KBM-7 (cell line): ENCODE data around the gene KRTCAP2.

Experiments
- DNase-seq: peaks from one replicate; pipeline ENCODE4 v3.0.0-alpha.2; 2015
- in situ Hi-C: fragments of 300-500 bp; cut with MboI; formaldehyde crosslinking; loops from 2 replicates; pipeline ENCODE4 v1.14.3; 2020; ENCODE audit warnings: low sequenced_read_pairs, low pct_unique_long_range_greater_than_20kb, mixed read lengths

The KRTCAP2 gene

DNA sequence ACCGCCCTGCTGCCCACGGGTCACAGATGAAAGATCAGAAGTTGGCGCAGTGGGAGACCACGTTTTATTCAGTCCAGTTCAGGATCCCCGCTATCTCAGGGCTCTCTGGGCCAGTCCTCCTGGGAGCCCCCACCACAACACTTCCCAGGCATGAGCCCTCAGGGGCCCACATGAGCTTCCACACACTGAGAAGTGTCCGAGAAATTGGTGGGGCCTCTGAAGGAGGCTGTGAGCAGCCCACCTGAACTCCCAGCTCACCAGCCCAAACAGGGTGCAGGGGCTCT is 12.6 kb upstream of the KRTCAP2 start:
- in situ Hi-C loops, result no loop called here
- DNase-seq, result no peak

DNA sequence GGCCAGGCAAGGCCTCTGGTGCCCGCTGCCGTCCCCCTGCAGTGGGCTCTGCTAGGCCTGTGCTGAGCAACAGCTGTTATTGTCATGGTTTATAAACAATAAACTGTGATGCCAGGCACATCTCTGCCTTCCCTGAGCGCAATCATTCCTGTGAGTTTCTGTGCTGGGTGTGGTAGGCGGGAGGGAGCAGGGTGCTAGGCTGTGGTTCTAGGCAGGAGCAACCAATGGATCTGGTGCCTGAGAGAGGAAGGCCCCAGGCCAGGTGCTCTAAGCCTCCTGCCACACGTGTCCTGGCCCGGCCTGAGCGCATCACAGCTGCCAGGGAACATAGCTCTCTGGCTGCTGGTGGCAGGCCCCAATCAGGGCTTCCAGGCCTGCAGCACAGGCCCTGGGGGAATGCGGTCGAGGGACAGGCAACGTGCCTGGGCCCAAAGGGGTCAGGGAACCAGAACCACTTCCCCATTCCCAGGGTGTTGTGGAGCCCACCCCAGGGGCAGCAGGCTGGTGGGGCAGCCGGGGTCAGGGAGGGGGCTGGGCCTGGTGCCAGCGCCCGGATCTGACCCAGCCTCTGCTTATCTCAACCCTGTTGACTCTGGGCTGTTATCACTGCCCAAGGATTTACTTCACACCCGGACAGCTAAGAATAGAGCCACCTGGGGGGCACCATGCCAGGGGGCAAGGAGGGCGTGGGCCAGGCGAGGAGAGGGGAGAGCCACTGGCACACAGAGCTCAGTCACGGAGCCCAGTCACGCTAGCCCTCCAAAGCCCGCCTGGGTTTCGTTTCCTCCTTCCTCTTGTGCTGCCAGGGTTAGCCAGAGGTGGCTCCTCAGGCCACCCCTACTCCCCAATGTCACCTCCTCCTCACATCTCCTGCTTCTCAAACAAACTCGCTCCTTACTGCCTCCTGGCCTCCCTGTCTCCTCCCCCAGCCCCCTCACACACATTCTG is 12.0 kb upstream of the KRTCAP2 start:
- DNase-seq, result peak; percentile 69
- in situ Hi-C loops, result no loop called here

DNA sequence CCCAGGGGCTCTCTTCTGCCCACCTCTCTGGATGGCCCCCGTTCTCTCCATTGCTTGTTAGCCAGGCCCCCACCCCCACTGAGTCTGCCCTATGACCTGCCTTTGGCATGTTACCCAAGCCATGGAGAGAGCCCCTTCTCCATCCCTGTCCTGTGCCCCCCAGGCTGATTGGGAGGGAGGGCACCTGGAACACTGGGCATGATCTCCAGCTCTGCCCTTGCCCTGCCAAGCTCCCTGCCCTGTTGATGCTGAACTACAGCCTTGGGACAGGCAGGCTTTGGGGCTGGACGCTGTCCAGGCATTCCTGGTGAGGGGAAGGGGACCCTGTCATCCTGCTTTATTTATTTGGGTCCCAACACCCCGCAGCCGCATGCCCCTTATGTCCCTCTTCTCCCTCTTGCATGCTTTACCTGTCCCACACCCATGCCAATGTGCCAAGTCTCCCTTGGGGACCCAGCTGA is 11.3 kb upstream of the KRTCAP2 start:
- no peak for DNase-seq
- in situ Hi-C loops, result no loop called here

DNA sequence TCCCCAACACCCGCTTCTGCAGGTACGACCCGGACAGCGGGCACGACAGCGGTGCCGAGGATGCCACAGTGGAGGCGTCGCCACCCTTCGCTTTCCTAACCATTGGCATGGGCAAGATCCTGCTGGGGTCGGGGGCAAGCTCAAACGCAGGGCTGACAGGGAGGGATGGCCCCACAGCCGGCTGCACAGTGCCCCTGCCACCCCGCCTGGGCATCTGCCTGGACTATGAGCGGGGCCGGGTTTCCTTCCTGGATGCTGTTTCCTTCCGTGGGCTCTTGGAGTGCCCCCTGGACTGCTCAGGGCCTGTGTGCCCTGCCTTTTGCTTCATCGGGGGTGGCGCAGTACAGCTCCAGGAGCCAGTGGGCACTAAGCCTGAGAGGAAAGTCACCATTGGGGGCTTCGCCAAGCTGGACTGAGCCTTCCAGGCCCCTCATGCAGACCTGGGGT is 10.7 kb upstream of the KRTCAP2 start:
- in situ Hi-C loops, result no loop called here
- DNase-seq, result no peak

DNA sequence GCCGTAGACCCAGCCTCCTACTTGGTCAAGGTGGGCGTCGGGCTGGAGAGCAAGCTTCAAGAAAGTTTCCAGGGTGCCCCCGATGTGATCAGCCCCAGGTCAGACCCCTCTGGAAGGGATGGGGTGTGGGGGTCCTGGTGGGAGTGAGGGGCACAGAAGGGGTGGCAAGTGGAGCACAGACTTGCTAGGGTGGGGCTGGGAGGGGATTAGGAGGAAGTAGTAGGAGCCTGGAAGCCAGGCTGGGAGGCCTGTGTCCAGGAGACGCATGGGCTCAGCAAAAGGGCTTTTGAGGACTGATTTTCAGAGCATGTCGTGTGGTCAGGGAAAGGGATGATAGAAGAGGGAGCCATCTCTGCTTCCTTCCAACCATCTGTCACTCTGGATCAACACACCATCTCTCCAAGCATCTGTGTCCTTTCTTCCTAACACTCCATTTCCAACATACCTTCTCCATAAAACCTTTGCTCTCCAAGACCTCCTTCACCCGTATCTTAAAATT is 9.0 kb upstream of the KRTCAP2 start:
- in situ Hi-C loops, result no loop called here
- DNase-seq, result no peak

DNA sequence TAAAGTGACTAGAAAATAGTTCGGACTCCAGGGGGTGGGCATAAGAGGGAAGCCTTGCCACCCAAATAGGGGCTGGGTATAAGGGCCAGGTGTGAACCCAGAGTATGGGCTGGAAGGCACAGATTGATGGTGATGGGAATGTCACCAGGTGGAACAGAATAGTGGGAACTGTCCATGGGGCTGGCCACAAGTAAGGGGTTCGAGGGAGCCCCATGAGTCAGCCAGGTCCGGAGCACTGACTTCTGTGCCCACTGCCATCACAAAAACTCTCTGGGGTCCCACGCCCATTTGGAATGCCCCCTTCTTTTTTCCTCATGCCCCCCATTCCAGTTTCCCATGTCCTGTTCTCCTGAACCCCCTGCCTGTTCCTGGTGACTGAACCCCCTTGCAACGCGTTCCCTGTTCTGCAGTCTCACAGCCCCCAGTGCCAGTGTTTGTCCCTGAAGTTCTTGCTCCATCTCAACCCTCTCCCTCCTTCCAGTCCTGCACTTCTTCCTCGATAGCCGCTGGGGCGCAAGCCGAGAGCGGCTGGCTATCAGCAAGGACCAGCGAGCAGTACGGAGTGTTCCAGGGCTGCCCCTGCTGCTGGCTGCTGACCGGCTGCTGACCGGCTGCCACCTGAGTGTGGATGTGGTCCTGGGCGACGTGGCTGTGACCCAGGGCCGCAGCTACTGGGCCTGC is 8.4 kb upstream of the KRTCAP2 start:
- in situ Hi-C loops, result no loop called here
- no peak for DNase-seq

DNA sequence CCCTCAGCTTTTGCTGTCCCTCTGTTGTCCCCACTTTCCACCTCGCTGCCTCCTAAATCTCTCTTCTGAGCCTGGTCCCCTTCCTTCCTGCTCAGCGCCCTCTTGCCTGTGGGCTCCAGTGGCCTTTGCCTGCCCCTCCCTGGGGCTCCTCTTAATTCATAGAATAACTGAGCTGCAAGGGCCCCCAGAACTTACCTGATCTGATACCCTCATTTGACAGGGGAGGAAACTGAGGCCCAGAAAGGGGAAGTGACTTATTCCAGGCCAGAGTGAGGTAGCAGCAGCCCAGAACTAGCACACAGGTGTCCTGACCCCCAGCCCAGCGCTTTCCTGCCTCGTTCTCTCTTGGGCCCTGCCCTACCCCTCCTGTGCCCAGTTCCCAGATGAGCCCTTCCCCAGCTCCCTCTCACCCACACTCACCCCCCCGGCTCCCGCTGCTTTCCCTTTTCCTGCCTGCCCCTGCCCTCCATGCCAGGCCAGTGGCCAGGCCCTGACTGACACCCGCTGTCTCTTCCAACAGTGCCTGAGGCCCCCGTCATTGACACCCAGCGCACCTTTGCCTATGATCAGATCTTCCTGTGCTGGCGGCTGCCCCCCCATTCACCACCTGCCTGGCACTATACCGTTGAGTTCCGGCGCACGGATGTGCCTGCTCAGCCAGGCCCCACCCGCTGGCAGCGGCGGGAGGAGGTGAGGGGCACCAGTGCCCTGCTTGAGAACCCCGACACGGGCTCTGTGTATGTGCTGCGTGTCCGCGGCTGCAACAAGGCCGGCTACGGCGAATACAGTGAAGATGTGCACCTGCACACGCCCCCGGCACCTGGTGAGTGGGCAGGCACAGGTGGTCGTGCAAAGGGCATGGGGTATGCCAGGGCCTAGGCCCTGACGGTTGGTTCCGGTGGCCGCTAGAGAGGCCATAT is 6.3 kb upstream of the KRTCAP2 start:
- no peak for DNase-seq
- in situ Hi-C loops, result no loop called here

DNA sequence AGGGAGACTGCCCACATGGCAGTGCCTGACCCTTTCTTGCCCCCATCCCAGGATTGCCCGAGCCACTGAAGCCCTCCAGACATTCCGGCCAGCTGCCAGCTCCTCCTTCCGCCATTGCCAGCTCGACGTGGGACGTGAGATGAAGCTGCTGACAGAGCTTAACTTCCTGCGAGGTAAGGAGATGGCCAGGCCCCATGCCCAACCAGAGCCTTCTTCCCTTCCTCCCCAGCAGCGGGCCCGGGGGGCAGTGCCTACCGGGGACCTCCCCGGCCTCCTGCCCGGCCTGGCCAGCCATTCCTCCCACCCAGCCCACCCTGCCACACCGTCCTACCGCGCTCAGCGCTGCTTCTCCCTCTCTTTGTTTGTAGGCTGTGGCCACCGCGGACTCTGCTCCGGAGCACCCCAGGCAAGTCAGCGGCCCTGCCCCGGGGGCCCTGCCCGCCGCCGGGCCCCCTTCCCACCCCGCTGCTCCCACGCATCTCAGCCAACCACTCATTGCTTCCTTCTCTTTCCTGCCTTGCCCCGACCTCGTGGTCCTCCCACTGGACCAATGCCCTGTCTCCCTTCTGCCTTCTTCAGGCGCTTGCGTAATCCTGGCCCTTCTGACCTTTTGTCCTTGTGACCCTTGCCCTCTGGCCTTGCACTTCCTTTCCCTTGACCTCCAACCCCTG is 5.5 kb upstream of the KRTCAP2 start:
- DNase-seq, result peak; percentile 38
- in situ Hi-C loops, result no loop called here

DNA sequence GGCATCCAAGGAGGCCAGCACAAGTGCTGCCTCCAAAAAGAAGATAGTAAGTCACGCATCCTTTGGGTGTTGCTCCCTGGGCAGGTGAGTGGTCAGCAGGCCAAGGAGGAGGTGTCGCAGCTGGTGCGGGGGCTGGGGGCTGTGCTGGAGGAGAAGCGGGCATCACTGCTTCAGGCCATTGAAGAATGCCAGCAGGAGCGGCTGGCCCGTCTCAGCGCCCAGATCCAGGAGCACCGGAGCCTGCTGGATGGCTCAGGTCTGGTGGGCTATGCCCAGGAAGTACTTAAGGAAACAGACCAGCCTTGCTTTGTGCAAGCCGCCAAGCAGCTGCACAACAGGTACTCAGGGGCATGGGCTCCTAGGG is 4.8 kb upstream of the KRTCAP2 start:
- no peak for DNase-seq
- in situ Hi-C loops, result no loop called here

DNA sequence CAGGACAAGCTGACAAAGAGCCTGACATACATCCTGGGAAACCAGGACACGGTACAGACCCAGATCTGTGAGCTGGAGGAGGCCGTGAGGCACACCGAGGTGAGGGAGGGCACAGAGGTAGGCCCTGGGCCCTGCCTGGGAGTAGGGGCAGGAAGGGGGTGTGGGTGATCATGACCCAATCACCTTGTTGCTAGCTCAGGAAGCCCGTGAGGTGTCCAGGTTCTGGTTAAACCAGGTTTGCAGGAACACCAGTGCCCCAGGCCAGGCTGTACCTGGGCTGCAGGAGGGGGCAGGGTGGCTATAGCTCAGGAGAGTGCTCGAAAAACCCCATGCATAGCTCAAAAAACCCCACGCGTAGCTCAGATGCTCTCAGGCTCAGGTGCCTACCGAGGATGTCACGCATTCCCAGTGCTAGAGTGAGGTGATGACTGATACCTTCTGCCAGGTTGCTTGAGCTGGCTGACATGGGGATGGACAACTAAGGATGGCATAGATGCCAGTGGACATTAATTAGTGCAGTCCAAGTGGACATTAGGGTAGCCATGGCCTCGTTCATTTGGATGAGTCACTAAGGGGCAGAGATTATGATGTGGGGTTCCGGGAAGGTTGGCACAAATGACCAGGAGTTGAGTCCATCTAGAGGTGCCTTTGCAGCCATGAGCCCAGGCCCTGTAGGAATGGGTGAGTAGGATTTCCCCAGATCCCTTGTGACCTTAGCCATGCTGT is 4.3 kb upstream of the KRTCAP2 start:
- in situ Hi-C loops, result no loop called here
- DNase-seq, result no peak

DNA sequence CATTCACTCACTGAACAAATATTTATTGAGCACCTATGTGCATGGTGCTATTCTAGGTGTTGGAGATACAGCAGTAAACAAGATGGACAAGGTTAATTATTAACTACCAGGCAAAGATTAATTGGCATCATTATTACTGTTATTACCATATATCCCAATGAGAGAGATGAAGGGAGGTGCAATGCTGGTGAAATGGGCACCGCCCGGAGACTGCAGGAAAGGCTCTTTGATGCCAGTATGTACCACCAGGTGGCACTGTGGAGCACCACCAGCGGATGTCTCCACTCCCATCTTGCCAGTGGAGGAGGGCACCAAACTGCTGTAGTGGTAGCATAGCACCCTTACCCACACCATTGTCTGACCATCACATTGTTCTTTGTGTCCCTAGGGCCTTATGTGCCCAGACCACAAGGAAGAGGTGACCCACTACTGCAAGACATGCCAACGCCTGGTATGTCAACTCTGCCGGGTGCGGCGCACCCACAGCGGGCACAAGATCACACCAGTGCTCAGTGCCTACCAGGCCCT is 3.5 kb upstream of the KRTCAP2 start:
- peak; percentile 81 for DNase-seq
- in situ Hi-C loops, result no loop called here

DNA sequence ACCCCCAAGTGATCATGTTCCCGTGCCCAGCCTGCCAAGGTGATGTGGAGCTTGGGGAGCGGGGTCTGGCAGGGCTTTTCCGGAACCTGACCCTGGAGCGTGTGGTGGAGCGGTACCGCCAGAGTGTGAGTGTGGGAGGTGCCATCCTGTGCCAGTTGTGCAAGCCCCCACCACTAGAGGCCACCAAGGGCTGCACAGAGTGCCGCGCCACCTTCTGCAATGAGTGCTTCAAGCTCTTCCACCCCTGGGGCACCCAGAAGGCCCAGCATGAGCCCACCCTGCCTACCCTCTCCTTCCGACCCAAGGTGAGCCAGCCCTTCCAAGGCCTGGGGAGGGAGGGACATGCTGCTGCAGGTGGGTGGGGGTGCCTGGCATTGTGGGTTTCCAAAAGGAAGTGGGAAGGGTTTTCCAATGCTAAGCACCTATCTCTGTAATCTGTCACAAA is 2.8 kb upstream of the KRTCAP2 start:
- no peak for DNase-seq
- in situ Hi-C loops, result no loop called here

DNA sequence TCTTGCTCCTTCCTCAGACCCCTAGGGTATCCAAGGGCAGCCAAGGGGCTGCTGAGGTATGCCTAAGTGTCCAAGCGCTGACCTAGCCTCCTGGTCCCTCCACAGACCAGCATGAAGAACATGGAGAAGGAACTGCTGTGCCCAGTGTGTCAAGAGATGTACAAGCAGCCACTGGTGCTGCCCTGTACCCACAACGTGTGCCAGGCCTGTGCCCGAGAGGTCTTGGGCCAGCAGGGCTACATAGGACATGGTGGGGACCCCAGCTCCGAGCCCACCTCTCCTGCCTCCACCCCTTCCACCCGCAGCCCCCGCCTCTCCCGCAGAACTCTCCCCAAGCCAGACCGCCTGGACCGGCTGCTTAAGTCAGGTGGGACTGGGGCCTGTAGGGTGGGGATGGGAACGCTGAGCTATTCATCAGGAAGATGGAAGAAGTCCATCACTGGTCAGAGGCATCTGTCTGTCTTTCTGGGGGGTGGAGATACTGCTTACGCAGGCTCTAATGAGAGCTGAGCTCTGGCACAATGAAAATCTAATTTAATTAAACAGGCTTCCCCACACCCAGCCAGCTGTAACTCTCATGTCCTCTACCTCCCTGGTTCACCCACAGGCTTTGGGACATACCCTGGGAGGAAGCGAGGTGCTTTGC is 2.3 kb upstream of the KRTCAP2 start:
- DNase-seq, result no peak
- in situ Hi-C loops, result no loop called here

DNA sequence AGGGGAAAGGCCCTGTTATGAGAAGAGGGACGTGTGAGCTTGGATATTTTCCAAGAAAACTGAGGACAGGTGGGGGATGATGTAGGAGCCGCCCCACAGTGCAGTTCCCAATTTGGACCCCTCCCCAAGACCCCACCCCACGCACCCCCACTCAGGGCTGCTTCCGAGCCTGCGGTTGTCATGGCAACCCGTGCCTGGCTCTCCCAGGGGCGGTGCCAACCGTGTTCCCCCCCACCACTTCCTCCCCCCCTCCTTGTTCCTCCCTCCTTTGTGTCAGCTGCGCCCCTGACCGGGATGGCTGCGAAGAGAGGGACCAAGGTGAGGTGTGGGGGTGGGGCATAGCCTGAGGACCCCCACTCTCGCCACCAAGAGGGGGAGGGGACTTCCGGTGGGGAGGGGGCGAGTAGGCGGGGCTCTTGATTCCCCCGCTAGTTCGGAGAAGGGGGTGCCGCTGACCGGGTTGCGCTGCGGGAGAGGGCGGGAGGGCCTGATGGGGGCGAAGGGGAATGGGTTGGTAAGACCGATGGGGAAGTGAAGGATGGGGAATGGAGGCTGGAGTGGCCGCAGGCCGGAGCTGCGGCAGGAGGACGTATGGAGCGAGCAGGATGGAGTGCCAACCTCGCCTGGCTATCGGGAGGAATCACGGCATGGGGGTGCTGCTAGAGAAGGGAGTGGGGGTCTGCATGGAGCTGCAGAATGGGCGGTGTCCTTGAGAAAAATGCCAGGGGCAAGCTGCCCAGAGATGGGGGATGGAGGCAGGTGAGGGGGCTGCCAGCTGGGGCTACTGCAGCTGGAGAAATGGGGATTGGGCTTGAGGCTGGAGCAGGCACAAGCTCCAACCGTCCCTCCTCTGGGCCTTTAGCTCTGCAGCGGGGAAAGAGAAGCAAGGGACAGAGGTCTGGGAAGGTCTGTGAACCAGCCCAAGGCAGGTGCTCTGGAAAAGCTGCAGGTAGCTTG is 1.5 kb upstream of the KRTCAP2 start:
- DNase-seq, result no peak

DNA sequence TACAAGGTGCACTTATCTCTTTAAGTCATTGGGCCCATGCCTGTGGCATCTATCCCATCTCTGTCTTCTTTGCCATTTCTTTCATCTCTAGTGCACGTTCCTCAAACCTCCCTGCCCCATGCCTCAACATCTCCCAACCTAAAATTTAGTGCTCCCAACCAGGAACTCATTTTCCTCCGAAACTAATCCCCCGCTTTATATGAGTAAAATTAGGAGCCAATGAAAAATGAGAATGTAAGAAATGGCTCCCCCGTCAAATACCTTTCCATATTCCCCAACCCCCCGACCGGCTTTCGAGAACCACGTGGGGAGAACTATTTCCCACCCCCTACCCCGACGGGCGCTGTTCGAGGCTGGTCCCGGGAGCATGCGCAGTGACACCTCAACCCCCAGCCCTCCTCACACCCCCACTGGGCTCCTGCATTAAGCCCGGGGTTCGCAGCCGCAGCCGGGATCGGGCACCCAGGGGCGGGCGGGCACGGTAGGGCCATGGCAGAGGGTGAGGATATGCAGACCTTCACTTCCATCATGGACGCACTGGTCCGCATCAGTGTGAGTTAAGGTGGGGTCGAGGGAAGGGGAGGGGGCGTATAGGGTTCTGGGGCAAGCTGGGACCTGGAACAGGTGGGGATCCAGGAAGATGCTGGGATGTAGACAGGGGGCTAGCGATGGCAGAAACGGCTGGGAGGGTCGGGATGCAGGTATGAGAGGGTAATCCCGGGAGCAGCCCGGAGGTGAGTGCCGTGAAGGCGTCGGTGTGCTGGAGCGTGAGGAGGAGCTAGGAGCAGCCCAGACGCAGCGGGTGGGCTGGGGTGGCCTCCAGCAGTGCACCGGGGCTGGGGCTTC is 597 bp upstream of the KRTCAP2 start, which contains the start of gene TRIM46:
Gene TRIM46 (plus strand): TSS at position 372 of the 846 bp plus-strand sequence. CDS start 118 bp downstream, at position 490.
- in situ Hi-C loops, result no loop called here
- DNase-seq, result no peak

More for the DNA sequence above, 1.5 kb upstream of the KRTCAP2 start:
- in situ Hi-C loops, result no loop called here
